ENCODE data around the gene KCNA10. TPM values are rescaled to one million over a fixed set of nuclear protein-coding genes. Genes with fewer than 3 reads are reported as not detected.

KCNA10 gene
- total RNA-seq, 1 donor from 2014 or later = not detected

GRCh38 chr1:110533230-110533629 lies 14.3 kb upstream of the KCNA10 start:
- DNase-seq (ENCODE audit: low read depth) = no peak
- Histone ChIP-seq H3K27me3 (ENCODE audit: control insufficient read depth, insufficient read depth, low read length) (no peaks in the 10 kb centered on the region), H3K4me3 (ENCODE audit: low read depth, low read length) (no peak overlapping the region), H3K36me3 (ENCODE audit: control insufficient read depth, insufficient read depth, low read length) (no peaks in the 10 kb centered on the region)
- no peak for TF ChIP-seq CTCF (IDR thresholded peaks at IDR 0.05; ENCODE audit: insufficient read depth, low read length, severe bottlenecking)
- peak; percentile 75 for FAIRE-seq

GRCh38 chr1:110529011-110529410 lies 10.0 kb upstream of the KCNA10 start:
- DNase-seq (ENCODE audit: low read depth) = no peak
- H3K27me3 ChIP-seq (ENCODE audit: control insufficient read depth, insufficient read depth, low read length) = peaks cover 4% of the 10 kb centered on the region
- TF ChIP-seq CTCF (IDR thresholded peaks at IDR 0.05; ENCODE audit: insufficient read depth, low read length, severe bottlenecking) = no peak
- no peak overlapping the region for H3K4me3 ChIP-seq (ENCODE audit: low read depth, low read length)
- no peak for FAIRE-seq
- H3K36me3 ChIP-seq (ENCODE audit: control insufficient read depth, insufficient read depth, low read length) = no peaks in the 10 kb centered on the region

GRCh38 chr1:110526201-110526780 lies 7.3 kb upstream of the KCNA10 start:
- Histone ChIP-seq H3K36me3 (ENCODE audit: control insufficient read depth, insufficient read depth, low read length) (no peaks in the 10 kb centered on the region), H3K27me3 (ENCODE audit: control insufficient read depth, insufficient read depth, low read length) (peaks cover 5% of the 10 kb centered on the region), H3K4me3 (ENCODE audit: low read depth, low read length) (no peak overlapping the region)
- FAIRE-seq (no peak), DNase-seq (ENCODE audit: low read depth) (no peak)
- TF ChIP-seq CTCF (IDR thresholded peaks at IDR 0.05; ENCODE audit: insufficient read depth, low read length, severe bottlenecking) = no peak

DNA sequence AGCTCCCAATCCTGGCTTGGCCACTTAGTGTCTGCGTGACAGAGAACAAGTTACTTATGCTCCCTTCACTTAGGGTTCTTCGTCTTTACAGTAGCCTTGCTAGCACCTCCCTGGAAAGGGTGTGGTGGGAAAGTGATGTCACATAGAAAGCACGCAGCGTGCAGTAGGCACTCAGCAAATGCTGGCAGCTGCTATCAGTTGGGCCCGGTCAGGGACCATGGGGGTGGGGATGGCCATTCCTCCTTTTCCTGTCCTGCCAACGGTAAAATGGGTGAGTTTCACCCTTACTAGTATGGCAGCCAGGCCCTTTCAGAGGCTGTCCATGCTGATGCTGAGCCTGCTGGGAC lies 6.2 kb upstream of the KCNA10 start:
- no peak for TF ChIP-seq CTCF (IDR thresholded peaks at IDR 0.05; ENCODE audit: insufficient read depth, low read length, severe bottlenecking)
- Histone ChIP-seq H3K4me3 (ENCODE audit: low read depth, low read length) (no peak overlapping the region), H3K27me3 (ENCODE audit: control insufficient read depth, insufficient read depth, low read length) (peaks cover 5% of the 10 kb centered on the region), H3K36me3 (ENCODE audit: control insufficient read depth, insufficient read depth, low read length) (no peaks in the 10 kb centered on the region)
- DNase-seq (ENCODE audit: low read depth) (no peak), FAIRE-seq (no peak)

- DNase-seq (ENCODE audit: low read depth) (peak; percentile 32), FAIRE-seq (peak; percentile 64)
Observed at GRCh38 chr1:110524311-110525248, 5.6 kb upstream of the KCNA10 start.

More at GRCh38 chr1:110524311-110525248, 5.6 kb upstream of the KCNA10 start:
- Histone ChIP-seq H3K27me3 (ENCODE audit: control insufficient read depth, insufficient read depth, low read length) (peaks cover 5% of the 10 kb centered on the region), H3K4me3 (ENCODE audit: low read depth, low read length) (no peak overlapping the region), H3K36me3 (ENCODE audit: control insufficient read depth, insufficient read depth, low read length) (no peaks in the 10 kb centered on the region)
- TF ChIP-seq CTCF (IDR thresholded peaks at IDR 0.05; ENCODE audit: insufficient read depth, low read length, severe bottlenecking) = peak; percentile 93

Data from bronchial epithelial cell (primary cell).